NCI-H1092 treated with DMSO at 0.1 percent for 48 hours (cell line): ENCODE results near the gene DDX24.

Experiments used
- DNase-seq: peaks from one replicate; lab custom pipeline; 2025; lab: John Stamatoyannopoulos, UW

The DDX24 gene

GRCh38 chr14:94010625-94011024 lies 70.4 kb downstream of the DDX24 start:
- no peak for DNase-seq

GRCh38 chr14:94009767-94010166 lies 71.2 kb downstream of the DDX24 start:
- no peak for DNase-seq

- no peak for DNase-seq
These were observed 72.8 kb downstream of the DDX24 start for GRCh38 chr14:94008234-94008633.

GRCh38 chr14:94005324-94006073 lies 75.5 kb downstream of the DDX24 start:
- no peak for DNase-seq

- DNase-seq, result no peak
These were observed 77.0 kb downstream of the DDX24 start for GRCh38 chr14:94004015-94004414.

GRCh38 chr14:94003397-94003796 lies 77.6 kb downstream of the DDX24 start:
- DNase-seq, result no peak

GRCh38 chr14:94001501-94002396 lies 79.3 kb downstream of the DDX24 start:
- peak; percentile 45 for DNase-seq

- DNase-seq, result no peak
These were observed 80.0 kb downstream of the DDX24 start for GRCh38 chr14:94001016-94001415.

GRCh38 chr14:94000267-94000666 lies 80.7 kb downstream of the DDX24 start:
- no peak for DNase-seq

GRCh38 chr14:93999573-93999972 lies 81.4 kb downstream of the DDX24 start:
- DNase-seq, result no peak

- DNase-seq, result no peak
These were observed 82.1 kb downstream of the DDX24 start for GRCh38 chr14:93998871-93999403.
